Prostate gland (tissue), 2 donors: ENCODE data around the gene RASIP1.

Experiments used
- CTCF ChIP-seq, 4 experiments: fragments of 200-600 bp in 2 of 4; fragments of 450-650 bp in 2 of 4; sonication (generic) in 2 of 4; IDR thresholded peaks; 1 replicate in 3 of 4; 2 replicates in 1 of 4; pipeline ENCODE4 v1.5.1; 2016 to 2019; ENCODE audit warnings: antibody characterized with exemption in 4 of 4, mild to moderate bottlenecking in 2 of 4, moderate library complexity in 2 of 4
- POLR2A ChIP-seq: fragments of 450-650 bp; IDR thresholded peaks from one replicate; pipeline ENCODE4 v1.6.1; 2016; ENCODE audit warnings: antibody characterized with exemption, mild to moderate bottlenecking
- POLR2AphosphoS5 ChIP-seq: sonication (generic); formaldehyde crosslinking; IDR thresholded peaks from one replicate; pipeline ENCODE4 v1.6.1; 2017; ENCODE audit warnings: antibody characterized with exemption

GRCh38 chr19:48739404-48740163, 826 bp downstream of the RASIP1 start:
- no peak for TF ChIP-seq CTCF (IDR thresholded peaks at IDR 0.05)
- no peak for TF ChIP-seq POLR2AphosphoS5
- no peak for TF ChIP-seq POLR2A
